Right lobe of liver (tissue), 6 donors: ENCODE measurements around the gene POU2F3. TPM values are rescaled to one million over a fixed set of nuclear protein-coding genes. Genes with fewer than 3 reads are reported as not detected.
A peak's percentile ranks its signal among the peaks of the same experiment; 100 is the strongest.

Experiments
- ATAC-seq, 4 donors: fragments of 200-7000 bp; cut with Tn5 transposase; one replicate each; pipeline ENCODE4 v1.9.1; 2020; ENCODE audit warnings: mild to moderate bottlenecking in 4 of 4, moderate library complexity in 4 of 4
- DNase-seq, 3 donors: peaks; one replicate each; pipeline ENCODE4 v3.0.0-alpha.2; 2020
- H3K27ac ChIP-seq, 3 donors: fragments of 200-600 bp; one replicate each; pipeline ENCODE4 v1.8.0; 2022
- H3K27me3 ChIP-seq, 2 donors: fragments of 200-600 bp; one replicate each; pipeline ENCODE4 v1.8.0; 2022
- H3K36me3 ChIP-seq, 4 donors: fragments of 200-600 bp; sonication (generic) in 1 of 4; one replicate each; pipeline versions ENCODE4 v1.5.1 to v1.8.0; 2017 to 2022; ENCODE audit warnings: control low read depth in 1 of 4
- H3K4me1 ChIP-seq, 4 donors: fragments of 200-600 bp; sonication (generic) in 1 of 4; one replicate each; pipeline versions ENCODE4 v1.5.1 to v1.8.0; 2017 to 2022; ENCODE audit warnings: control low read depth in 1 of 4
- H3K4me3 ChIP-seq, 3 donors: fragments of 200-600 bp; one replicate each; pipeline ENCODE4 v1.8.0; 2022
- H3K9me3 ChIP-seq, 4 donors: fragments of 200-600 bp; sonication (generic) in 1 of 4; one replicate each; pipeline versions ENCODE4 v1.5.1 to v1.8.0; 2017 to 2022; ENCODE audit warnings: control low read depth in 1 of 4
- POLR2A ChIP-seq: fragments of 450-650 bp; IDR thresholded peaks from one replicate; pipeline ENCODE4 v1.6.1; 2017; ENCODE audit warnings: antibody characterized with exemption, mild to moderate bottlenecking
- WGBS: methylation state at CpG from one replicate; pipeline ENCODE4 v1.1.6; 2018; ENCODE audit warnings: low coverage, low lambda C conversion rate; ENCODE audit not compliant: insufficient coverage; ENCODE audit errors: missing lambda C conversion rate; 5-methylcytosine and 5-hydroxymethylcytosine counted together
- intact Hi-C, 2 donors: fragments of 100-400 bp; cut with DNase I; formaldehyde crosslinking; loops; one replicate each; pipeline versions ENCODE4 v1.11.2 to v1.14.1; 2022
- total RNA-seq, 6 experiments: library from RNA; depleted of rRNA in 2 of 6; stranded (reverse); fragments of >200 nt in 2 of 6; fragmentation: NEBNext Ultra II Directional in 3 of 6; extraction: Animal tissue kit (Norgen Biotek cat#: 25700) in 3 of 6; gene quantifications; one replicate each; pipeline versions ENCODE4 v1.1.0 to v1.2.4, GENCODE V29; 2016 to 2023
- TF ChIP-seq, protein P1 (sequence below), 4 donors: fragments of 200-600 bp in 3 of 4; fragments of 450-650 bp in 1 of 4; IDR thresholded peaks; one replicate each; pipeline versions ENCODE4 v1.5.1 to v1.8.0; 2016 to 2022; ENCODE audit warnings: antibody characterized with exemption in 4 of 4, mild to moderate bottlenecking in 2 of 4
- donor health status: DM: no; HTN: yes; CAD: no.
- donor health status: DM: no; HTN: no; CAD: no.
- donor health status: DM: no; HTN: no; CAD: no.
- donor health status: DM: no; HTN: yes; CAD: no.
- donor health status: DM: no; HTN: yes; CAD: no.

POU2F3 gene
- total RNA-seq, 6 experiments from 2014 or later, result not detected

DNA sequence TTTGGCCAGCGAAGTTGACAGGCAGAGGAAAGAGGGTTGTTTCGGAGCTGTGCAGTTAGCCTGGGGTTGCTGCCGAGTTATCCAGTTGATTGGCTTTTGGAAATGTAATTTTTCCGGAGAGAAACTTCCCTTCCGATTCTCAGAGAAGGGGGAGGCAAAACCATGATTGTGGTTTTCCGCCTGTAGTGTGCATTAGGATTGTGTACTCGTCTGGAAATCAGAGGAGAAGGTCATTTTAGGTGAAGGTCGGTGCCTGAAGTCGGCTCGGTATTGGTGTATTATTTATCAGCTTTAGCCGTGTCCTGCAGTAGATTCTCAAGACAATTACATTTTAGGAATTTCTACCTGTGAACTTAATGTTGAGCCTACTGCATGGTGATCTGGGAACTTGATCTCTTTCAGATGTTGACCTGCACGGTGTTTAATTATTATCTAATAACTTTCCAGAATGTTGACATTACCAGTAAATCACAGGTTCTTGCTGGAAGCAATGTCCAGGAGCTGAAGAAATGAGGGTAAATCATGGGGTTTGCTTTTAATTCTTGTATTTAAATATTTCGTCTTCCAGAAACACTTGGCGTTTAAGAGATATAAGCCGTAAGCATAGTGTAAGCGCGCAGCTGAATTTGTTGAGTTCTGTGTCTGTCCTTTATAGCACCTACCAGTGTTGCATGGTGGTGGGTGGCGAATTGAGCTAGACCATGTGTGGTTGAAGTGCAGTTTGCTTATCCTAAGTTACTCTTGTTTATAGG, 97.6 kb downstream of the POU2F3 start:
- Histone ChIP-seq H3K27me3 (no peaks in the 10 kb centered on the region), H3K9me3 (no peaks in the 10 kb centered on the region), H3K4me3 (peak overlapping the region; percentile 77 to 87 (median 86)), H3K4me1 (peaks cover 0 to 27% (median 5%) of the 10 kb centered on the region in 4 donors), H3K27ac (peak overlapping the region; percentile 95 to 99 (median 97)), H3K36me3 (no peaks in the 10 kb centered on the region)
- TF ChIP-seq, protein P1, sequence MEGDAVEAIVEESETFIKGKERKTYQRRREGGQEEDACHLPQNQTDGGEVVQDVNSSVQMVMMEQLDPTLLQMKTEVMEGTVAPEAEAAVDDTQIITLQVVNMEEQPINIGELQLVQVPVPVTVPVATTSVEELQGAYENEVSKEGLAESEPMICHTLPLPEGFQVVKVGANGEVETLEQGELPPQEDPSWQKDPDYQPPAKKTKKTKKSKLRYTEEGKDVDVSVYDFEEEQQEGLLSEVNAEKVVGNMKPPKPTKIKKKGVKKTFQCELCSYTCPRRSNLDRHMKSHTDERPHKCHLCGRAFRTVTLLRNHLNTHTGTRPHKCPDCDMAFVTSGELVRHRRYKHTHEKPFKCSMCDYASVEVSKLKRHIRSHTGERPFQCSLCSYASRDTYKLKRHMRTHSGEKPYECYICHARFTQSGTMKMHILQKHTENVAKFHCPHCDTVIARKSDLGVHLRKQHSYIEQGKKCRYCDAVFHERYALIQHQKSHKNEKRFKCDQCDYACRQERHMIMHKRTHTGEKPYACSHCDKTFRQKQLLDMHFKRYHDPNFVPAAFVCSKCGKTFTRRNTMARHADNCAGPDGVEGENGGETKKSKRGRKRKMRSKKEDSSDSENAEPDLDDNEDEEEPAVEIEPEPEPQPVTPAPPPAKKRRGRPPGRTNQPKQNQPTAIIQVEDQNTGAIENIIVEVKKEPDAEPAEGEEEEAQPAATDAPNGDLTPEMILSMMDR (IDR thresholded peaks at IDR 0.05), result no peak
- TF ChIP-seq POLR2A, result no peak
- DNase-seq (no peak), ATAC-seq (peak; percentile 13 to 46 (median 16))
- intact Hi-C loops, result no loop called here
- 8% methylated on average over 18 of the region's 18 CpGs for WGBS

DNA sequence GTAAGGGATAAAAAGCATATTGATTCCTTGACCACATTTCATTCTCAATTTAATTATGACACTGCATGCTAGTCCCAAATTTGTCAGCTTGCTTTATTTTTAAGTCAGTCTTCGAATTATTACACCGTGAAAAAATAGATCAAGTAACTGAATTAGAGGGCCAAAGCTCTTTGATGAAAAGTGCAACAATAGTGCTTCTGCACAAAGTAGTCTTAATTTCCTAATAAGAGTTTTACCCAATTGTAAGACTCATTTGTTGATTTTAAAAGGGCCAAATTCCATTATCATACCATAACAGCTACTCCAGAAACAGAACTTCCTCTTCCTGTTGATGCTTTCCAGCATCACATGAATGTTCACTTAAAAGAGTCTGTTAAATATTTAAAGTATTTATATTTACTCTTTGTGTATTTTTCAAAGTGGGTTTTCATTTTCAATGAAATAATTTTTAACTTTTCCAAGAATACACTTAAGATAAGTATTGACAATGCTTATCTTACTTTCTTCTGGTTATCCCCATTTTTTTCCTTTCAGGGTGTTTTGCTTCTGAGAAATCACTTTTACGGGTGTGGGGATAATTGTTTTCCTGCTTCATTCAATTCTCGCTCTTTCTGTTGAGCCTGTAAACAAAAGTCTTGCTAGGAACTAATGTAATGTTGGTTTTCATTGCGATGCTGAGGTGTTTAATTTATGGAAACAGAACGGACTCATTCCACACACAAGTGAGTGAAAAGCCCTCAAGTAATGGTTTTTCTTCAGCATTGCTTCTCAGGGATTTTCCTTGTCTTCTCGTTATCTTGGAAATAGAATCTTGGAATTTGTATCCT, 98.4 kb downstream of the POU2F3 start:
- H3K4me3 ChIP-seq, result peak overlapping the region; percentile 77 to 87 (median 86)
- peaks cover 0 to 34% (median 8%) of the 10 kb centered on the region in 4 donors for H3K4me1 ChIP-seq

DNA sequence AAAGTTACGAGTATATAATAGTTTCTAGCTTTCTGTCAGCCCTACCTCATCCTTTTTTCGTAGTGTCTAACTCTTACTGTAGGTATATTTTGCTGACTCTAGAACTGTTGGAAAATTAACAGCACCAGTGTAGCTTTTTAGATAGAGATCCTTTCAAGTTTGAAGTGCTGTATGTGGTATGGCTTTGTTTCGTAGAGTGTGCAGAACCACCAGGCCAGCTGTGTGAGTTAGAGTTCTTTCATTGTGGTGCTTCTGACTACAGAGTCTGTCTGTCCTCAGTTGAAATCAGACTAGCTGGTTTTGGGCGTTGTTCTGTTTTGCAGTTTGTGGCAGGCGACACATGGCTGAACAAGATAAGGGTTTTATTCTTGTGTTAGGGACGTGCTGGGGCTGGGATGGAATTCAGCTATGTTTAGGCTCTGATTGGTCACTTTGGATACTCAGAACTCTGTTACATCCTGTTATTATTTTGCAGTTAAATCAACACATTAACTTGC, 99.5 kb downstream of the POU2F3 start:
- DNase-seq (no peak), ATAC-seq (peak in 2 of 4 donors; percentile 10 to 31)
- H3K4me1 ChIP-seq, result peaks cover 0 to 46% (median 14%) of the 10 kb centered on the region in 4 donors
- no peaks in the 10 kb centered on the region for H3K27me3 ChIP-seq
- H3K9me3 ChIP-seq, result no peaks in the 10 kb centered on the region
- H3K4me3 ChIP-seq, result peak overlapping the region; percentile 77 to 87 (median 86)
- TF ChIP-seq, protein P1 (IDR thresholded peaks at IDR 0.05), result no peak
- TF ChIP-seq POLR2A, result peak; percentile 48
- intact Hi-C loops, result no loop called here
- WGBS, result 11% methylated on average over 6 of the region's 6 CpGs
- H3K27ac ChIP-seq, result peak overlapping the region; percentile 95 to 99 (median 97)
- no peaks in the 10 kb centered on the region for H3K36me3 ChIP-seq

More for the DNA sequence above, 98.4 kb downstream of the POU2F3 start:
- TF ChIP-seq, protein P1 (IDR thresholded peaks at IDR 0.05), result no peak
- TF ChIP-seq POLR2A, result no peak
- ATAC-seq (peak in 1 of 4 donors; percentile 2), DNase-seq (no peak)
- intact Hi-C loops, result no loop called here
- Histone ChIP-seq H3K36me3 (no peaks in the 10 kb centered on the region), H3K9me3 (no peaks in the 10 kb centered on the region), H3K27me3 (no peaks in the 10 kb centered on the region), H3K27ac (peak overlapping the region; percentile 95 to 99 (median 97))
- 14% methylated on average over 7 of the region's 7 CpGs for WGBS

DNA sequence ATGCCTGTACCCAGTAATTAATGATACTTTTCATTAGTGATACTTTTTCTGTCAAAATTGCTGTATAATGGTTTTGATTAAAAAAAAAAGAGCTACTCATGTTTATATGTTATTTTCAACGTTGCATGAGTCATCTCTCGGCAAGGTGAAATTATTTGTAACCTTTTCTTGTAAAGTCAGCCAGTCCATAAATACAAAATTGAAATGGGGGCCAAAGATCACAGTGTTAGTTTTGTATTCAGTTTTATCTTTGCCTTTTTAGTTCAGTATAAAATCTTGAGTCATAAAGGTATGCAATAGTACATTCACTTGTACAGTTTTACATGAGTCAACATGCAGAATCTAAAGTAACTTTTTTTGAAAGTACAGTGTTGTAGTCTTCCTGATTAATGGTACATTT, 100.6 kb downstream of the POU2F3 start:
- Histone ChIP-seq H3K36me3 (no peaks in the 10 kb centered on the region), H3K27ac (peak overlapping the region; percentile 95 to 99 (median 97)), H3K4me1 (peaks cover 0 to 54% (median 19%) of the 10 kb centered on the region in 4 donors), H3K27me3 (no peaks in the 10 kb centered on the region), H3K9me3 (no peaks in the 10 kb centered on the region), H3K4me3 (no peak overlapping the region)
- no peak for TF ChIP-seq POLR2A
- TF ChIP-seq, protein P1 (IDR thresholded peaks at IDR 0.05), result no peak
- DNase-seq, result no peak
- no peak for ATAC-seq
- WGBS, result 10% methylated on average over 2 of the region's 2 CpGs
- intact Hi-C loops, result no loop called here
